ENCODE data around the gene TBC1D17.

- TF ChIP-seq CTCF (IDR thresholded peaks at IDR 0.05; ENCODE audit: low read length), result no peak
- no peak for TF ChIP-seq EZH2 (IDR thresholded peaks at IDR 0.05; ENCODE audit: borderline replicate concordance, low read length)
Observed at GRCh38 chr19:49846408-49846807, 31.1 kb upstream of the TBC1D17 start.
